Right kidney (tissue), 1 donor: ENCODE measurements around the gene SHISAL1.

Experiments used
- DNase-seq: peaks from one replicate; pipeline ENCODE4 v3.0.0-alpha.2; 2016

Gene SHISAL1

DNA sequence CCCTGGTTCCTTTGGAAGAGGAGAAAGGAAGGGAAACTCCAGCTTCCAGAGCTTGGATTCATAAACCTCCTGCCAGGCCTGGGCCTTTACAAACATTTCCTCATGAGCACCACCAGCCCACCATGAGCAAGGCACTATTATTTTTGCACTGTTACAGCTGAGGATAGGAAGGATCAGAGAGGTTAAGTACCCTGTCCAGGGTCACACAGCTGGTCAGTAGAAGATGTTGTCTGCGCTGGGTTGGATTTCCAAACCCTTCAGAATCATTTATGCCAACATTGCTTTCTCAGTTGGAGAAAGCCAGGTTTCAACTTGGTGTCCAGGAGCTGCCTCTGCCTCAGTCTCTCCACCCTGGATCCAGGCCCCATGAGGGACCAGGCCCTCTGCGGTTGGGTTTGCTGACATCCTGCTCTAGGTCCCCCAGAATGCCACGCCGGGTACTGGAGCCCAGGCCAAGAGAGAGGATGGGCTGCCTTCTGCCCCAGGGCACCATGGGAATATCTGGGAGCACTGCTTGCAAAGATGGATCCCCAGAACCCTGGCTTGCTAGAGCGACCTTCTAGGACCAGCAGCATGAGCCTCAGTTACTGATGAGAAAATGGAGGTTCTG is 29.7 kb upstream of the SHISAL1 start:
- DNase-seq = no peak

DNA sequence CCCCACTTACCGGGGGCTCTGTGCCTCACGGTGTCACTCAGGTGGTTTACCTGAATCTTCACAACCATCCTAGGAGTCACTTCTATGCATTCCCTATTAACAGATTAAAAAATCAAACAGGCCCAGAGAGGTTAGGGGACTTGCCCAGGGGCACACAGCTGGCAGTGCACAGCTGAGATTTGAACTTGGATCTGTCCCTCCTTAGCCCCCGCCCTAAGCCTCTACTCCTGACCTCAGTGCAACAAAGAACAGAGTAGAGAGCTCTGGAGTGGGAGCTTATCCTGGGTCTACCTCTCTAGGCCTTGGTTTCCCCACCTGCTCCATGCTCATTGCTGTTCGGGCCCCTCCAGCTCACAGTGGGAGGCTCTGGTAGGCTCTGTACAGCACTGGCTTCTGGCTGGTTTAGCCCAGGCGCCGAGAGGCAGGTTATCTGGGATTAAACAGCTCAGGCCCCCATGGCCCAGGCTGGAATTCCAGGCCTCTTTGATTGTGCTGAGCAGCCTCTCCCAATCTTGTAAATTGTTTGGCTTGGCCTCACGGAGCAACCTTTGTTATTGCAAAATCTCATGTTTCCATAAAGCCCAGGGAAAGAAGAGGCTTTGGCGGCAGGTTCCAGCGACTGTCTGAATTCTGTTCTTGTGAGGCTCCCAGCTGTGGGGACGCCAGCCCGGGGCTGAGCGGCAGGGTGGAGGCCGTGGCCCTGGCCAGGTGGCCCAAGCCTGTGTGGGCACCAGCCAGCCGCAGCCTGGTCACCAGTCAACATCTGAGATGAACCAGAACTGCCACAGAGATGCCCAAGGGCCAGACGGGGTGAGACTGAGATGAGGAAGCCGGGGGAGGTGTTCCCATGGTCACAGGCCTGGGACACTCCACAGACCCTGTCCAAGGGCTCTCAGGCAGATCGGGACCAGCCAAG is 28.9 kb upstream of the SHISAL1 start:
- peak; percentile 67 for DNase-seq

DNA sequence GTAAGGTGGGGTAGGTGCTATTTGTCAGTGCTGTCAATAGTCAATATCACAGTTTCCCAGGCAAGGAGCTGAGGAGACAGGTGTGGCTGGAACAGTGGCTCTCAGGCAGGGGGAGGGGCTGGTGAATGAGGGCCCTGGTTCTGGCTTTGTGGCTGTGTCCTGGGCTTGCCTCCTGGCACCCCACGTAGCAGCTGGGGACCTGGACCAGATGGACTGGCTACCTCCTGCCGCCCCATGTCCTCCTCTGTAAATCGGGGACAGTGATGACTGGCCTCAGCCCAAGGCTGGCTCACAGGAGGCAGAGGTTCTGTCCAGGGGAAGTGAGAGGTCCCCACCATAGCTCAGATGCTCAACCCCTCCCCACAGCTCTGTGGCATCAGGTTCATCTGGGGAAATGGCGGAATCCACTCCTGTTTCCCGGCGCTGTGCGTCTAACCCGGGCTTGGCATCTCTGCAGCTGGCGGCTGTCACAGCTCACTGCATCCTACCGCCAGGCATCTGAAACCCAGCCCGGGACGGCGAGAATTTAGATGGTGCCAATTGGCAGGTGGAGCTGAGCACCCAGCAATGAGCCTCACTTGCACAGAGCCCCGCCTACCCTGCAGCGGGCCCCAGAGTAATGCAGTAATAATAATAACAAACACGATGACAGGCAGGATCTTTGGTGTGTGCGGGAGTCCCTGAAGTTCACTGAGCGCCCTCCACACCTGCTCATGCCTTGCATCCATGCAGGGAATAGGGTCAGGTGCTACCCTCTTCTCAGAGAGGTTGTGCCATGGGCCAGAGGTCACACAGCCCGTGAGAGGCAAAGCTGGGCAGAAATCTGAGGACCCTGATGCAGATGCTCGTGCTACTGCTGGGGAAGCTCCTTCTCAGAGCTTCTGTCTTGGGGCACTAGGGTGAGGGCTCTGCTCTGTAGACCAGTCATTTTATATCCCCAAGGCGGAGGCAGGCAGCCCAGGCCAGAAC is 27.8 kb upstream of the SHISAL1 start:
- DNase-seq = no peak

DNA sequence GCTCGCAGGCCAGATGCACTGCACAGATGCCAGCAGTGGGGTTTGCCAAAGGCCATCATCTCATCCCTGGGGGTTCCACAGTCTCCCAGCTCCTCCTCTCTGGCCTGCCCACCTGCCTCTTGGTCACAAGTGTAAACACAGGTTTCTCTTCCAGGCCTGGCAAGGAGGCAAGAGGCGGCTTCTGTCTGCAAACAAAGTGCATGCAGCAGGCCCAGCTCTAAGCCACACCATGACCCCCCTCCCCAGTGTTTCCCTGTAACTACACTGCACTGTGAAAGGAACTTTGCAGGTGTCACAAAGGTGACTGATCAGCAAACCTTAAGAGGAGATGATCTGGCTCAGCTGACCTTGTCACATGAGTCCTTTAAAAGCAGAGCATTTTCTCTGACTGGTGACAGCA is 26.2 kb upstream of the SHISAL1 start:
- DNase-seq = no peak

DNA sequence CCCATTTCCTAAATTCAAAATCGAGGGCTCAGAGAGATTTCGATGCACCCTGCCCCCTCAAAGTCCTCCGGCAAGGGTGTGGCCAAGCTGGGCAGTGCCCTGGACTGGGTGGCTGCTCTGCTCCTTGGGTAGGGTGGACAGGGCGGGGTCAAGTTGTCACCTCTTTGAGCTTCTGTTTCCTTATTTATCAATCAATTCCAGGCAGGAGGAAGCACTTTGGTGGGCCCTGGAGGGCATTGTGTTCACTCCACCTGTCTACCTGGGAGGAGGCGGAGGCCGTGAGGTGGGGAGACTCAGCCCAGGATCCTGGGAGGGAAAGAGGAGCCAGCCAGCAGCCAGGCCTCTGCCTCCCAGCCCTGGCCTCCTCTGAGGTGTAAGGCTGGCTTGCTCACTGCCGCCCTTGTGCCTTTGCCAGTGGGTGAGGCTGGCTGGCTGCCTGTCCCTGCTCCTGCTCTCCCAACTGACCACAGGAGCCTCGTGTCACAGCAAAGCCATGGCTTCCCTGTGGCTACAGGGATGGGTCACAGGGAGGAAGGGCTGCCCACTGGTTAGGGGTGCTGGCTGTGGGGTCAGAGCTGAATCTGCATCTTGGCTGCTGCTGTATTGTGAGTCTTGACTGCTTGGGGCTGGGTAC is 25.5 kb upstream of the SHISAL1 start:
- no peak for DNase-seq

DNA sequence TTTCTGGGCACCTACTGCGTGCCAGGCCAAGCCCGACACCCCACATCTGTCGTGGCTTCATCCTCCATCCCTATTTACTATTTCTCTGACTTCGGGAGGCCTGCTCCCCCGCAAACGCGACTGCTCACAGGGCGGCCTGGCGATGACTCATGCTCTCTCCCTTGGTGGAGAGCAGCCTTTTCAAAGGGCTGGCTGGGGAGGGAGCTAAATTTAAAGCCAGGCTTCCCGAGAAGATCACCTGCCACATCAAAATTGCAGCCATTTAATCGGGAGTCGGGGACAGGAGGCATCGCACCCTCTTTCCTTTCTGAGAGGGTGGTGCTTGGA is 24.9 kb upstream of the SHISAL1 start:
- no peak for DNase-seq

DNA sequence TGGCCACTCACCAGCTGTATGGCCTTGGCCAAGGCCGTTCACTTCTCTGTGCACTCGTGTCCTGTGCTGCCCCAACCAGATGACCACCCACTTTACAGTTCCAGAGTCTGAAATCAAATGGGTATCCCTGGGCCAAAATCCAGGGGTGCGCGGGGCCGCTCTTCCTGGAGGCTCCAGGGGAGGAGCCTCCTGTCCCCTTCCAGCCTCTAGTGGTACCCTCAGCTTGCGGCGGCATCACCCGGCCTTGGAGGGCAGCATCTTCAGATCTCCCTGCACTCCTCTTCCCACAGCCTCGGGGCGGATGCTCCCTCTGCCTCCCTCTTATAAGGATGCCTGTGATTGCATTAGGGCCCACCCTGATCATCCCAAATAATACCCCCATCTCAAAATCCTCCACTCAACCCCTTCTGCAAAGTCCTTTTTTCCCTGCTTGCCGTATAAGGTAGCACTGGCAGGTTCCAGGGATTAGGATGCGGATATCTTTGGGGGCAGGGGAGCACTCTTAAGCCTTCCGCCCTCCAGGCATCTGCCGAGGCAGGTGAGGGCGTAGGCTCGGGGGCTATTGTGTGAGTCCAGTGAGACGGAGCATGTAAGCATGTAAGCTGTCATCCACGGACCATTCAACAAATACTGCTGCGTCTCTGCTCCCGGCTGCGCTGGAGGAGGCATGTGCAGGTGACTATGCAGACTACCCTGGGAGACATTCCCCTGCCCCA is 24.4 kb upstream of the SHISAL1 start:
- DNase-seq = no peak

DNA sequence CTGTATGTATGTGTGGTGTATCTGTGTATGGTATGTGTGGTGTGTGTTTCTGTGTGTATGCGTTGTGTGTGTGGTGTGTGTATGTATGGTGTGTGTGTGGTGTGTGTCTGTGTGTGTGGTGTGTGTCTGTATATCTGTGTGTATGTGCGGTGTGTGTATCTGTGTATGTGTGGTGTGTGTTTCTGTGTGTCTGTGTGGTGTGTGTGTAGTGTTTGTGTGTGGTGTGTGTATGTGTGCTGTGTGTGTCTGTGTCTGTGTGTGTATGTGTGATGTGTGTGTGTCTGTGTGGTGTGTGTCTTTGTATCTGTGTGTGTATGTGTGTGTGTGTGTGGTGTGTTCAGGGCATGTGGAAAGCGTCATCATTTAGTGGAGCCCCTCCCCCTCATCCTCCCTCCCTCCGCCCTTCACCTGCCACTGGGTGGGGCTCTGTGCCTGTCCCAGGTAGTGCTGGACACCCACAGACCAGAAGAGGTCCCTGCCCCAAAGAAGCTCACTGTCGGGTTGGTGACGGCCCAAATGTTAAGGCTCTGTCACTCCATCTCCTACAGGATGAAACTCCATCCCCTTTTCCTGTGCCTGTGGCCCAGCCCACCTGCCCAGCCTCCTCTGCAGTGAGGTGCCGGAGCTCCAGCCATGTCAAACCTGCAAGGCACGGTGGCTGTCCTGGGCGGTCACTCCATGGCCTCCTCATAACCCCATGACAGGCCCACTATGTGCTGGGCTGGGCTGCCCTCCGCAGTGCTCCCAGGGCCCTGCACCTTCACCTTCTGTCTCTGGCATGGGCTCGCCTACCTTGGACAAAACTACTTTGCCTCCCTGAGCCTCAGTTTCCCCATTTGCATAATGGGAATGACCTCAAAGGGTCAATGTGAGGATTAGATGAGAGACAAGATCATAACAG is 23.4 kb upstream of the SHISAL1 start:
- DNase-seq = no peak

DNA sequence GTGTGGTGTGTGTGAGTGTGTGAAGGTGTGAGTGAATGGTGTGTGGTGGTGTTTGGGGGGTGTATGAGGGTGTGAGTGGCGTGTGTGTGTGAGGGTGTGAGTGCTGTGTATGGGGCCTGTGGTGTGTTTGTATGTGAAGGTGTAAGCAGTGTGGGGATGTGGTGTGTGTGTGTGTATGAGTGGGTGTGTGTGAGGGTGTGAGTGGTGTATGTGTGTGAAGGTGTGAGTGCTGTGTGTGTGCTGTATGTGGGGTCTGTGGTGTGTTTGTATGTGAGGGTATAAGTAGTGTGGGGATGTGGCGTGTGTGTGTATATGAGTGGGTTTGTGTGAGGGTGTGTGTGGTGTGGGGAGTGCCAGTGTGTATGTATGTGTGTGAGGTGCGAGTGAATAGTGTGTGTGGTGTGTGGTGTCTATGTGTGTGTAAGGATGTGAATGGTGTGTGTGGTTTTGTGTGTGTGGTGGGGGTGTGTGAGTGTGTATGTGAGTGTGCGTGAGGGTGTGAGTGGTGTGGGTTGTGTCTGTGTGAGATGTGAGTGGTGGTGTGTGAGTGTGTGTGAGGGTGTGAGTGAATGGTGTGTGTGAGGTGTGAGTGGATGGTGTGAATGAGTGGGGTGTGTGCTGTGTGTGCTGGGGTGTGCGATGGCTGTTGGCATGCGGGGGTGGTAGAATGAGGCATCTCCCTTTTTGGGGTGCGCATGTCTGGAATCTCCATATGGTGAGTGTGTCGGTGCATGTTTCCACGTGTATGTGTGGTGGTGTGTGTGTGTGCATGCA is 22.5 kb upstream of the SHISAL1 start:
- DNase-seq = no peak

DNA sequence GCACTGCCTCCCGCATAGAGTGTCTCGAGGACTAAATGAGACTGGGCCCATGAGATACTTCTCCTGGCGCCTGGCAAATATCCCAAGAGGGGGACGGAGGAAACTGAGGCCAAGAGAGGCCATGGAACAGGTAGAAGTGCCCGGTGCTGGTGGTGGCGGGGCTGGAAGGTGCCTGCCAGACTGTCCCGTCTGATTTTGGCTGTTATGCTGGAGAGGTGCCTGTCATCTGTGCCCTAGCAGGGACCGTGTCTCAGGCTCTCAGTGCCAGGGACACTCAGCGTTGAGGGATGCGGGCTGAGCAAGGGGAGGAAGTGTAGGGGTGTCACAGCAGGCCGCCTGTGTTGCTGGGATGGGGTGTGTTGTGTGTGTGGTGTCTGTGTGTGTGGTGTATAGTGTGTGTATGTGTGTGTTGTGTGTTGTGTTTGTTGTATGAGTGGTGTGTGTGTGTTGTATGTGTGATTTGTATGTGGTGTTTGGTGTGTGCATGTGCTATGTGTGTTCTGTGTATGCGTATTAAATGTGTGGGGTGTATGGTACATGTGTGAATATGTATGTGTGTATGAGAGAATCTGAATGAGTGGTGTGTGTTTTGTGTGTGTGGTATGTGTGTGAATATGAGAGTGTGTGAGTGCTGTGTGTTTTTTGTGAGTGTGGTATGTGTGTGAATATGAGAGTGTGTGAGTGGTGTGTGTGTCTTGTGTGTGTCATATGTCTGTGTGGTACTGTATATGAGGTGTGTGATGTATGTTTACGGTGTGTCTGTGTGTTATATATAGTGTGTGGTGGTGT is 21.3 kb upstream of the SHISAL1 start:
- no peak for DNase-seq

DNA sequence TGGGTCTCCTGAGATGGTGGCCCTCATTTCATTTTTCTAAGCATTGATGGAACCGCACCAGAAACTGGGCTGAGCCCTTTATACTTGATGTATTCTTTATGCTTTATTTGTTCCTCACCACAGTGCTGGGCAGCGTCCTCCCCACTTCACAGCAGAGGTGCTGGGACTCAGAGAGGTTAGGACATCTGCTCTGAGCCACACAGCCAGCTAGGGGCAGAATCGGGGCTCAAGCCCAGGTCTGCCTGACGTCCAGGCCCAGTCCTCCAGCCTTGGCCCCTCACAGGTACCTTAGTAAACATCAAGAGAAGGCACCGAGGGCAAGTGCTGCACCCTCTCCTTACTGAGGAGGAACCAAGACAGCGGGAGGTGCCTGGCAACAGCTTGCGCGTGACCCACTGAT is 20.2 kb upstream of the SHISAL1 start:
- no peak for DNase-seq

DNA sequence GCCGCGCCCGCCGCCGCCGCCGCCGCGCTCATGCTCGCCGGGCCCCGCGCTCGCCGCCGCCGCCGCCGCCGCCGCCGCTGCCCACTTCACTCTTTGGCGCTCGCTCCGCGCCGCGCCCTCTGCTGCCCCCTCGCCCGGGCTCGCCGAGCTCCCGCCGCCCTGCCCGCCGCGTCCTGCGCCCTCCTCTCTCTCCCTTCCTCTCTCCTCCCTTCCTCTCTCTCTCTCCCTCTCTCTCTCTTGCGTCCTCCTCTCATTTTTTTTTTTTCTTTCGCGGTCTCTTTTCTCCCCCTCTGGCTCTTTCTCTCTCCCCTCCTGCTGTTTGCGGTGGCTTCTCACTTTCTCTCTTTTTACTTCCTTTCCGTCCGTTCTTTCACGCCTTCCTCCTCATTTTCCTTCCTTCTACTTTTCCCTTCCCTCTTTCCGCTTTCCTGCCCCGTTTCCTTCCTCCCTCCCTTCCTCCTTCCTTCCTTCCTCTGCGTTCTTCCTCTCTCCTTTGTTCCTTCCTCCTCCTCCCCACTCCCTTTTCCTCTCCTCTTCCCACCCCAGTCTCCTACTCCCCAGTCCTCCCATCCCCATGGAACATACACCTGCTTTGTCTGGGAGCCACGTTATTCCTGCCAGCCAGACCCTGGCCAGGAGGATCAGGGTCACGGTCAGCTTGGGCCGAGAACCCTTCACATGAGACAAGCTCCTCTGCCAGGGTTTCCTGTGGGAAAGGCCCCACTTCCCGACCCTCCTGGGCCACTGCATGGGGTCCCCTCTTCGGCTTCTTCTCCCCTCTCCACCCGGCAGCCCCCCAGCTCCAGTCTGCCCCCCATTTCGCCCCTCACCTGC is 19.3 kb upstream of the SHISAL1 start:
- DNase-seq = peak; percentile 72

DNA sequence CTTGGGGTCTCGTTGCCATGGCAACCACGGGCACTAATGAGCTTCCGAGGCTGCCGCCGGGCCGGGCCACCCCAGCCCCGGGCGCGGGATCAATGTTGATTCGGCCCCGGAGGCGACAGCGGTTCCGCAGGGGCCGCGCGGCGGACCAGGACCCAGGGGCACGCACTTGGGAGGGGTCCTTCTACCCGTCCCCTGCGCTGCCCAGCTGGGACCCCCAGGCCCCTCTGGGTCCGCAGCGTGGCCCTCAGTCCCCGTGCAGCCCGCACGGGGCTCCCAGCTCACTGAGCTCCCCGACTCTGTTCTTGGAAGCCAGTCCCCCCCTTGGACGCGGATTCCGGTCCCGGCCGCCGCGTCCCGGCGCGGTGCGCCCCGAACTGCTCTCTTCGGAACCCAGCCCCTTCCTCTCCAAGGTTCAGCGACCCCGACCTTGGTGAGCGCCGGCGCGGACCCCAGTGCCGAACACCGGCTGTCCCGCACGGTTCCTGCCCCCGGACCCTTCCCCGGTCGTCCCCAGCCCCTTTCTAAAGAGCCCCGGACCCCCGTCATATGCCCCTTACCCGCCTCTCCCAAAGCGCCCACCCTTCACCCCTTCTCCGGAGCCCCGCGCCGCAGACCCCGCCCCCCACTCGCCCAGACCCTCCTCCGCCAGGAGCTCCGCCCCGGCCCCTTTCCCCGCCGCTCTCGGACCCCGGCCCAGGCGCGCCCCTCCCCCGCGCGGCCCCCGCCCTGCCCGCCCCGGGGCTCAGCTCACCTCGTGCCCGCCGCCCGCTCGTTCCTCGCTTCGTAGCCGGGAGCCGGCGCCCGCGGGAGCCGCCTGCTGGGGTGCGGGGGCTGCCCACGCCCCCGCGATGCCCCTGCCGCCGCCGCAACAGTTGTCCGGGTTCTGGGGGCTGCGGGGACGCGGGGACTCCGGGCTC is 18.3 kb upstream of the SHISAL1 start:
- DNase-seq = no peak

DNA sequence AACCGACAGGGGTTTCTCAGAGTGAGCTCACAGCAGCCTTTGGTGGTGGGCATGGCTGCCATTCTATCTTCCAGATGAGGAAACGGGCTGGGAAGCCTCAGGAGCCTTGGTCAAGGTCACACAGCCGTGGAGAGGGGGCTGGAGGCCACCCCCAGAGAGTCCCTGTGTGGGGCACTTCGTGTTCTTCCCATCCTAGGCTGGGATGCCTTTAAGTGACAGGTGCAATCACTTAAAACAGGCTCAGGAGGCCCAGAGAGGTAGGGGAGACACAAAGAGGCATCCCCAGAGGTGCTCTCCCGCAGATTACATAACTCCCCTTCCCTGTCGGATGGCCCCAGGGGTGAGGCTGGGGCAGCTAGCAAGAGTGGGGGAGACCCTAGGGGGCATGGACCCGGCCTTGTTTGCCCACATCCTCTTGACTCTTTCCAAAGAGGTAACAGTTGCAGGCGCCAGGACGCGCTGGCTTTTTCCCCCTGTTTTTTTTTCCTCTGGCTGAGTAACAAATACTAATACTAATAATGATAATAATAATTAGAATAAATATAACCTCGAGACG is 17.5 kb upstream of the SHISAL1 start:
- no peak for DNase-seq

DNA sequence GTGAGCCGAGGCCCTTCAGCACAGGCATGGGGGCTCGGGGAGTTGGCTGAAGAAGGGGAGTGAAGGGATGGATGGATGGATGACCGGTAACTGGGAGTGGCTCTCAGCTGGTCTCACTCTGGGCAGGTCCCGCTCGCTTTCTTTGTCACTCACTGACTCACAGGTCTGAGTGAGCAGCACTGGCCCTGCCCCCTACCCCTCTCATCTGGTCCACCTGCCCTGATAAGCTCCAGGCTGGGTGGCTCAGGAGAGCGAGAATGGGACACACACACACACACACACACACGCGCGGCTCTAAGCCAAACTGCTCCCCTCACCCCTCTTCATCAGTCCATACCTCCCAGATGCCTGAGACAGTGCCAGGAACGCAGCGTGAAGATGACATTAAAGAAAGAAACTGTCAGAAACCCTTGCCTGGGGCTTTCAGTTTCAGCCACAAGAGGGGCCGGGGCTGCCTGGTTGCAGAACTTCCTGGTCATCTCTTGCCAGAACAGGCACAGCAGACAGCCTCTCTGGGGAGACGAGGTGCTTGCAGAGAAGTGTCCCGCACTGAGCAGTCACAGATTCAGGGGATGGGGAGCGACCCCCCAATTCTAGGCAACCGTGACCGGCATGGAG is 16.5 kb upstream of the SHISAL1 start:
- DNase-seq = no peak

DNA sequence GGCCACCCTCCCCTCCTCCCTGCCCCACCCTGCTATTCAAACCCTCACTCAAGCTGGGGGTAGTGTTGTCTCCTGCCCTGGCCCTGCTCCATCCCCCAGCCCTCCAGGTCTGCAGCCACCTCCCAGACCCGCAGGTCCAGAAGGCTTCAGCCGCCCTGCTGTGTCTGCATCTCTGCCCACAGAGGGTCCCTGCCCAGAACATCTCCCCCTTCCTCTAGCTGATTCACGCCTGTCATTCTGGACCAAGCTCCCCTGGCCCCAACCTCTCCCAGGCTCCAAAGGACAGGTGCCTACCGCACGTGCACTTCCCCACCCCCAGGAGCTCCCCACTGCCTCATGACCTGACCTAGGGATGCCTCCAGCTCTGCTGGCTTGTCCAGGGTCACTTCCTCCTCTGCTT is 16.0 kb upstream of the SHISAL1 start:
- DNase-seq = no peak
